T47D (cell line): ENCODE results near the gene FLII.

Source experiments
- DNase-seq, 2 experiments: peaks; one replicate each; pipeline versions ENCODE4 v3.0.0 to v3.0.0-alpha.2; 2011 to 2012; ENCODE audit warnings: low read depth in 1 of 2, low spot score in 1 of 2
- JUND ChIP-seq: IDR thresholded peaks from 2 replicates; pipeline ENCODE4 v1.6.1; 2012; ENCODE audit warnings: low read depth
- in situ Hi-C: cut with HindIII; loops from 2 replicates; pipeline ENCODE4 v1.10.0; 2016; ENCODE audit warnings: low sequenced_read_pairs, low pct_unique_long_range_greater_than_20kb

Gene FLII

DNA sequence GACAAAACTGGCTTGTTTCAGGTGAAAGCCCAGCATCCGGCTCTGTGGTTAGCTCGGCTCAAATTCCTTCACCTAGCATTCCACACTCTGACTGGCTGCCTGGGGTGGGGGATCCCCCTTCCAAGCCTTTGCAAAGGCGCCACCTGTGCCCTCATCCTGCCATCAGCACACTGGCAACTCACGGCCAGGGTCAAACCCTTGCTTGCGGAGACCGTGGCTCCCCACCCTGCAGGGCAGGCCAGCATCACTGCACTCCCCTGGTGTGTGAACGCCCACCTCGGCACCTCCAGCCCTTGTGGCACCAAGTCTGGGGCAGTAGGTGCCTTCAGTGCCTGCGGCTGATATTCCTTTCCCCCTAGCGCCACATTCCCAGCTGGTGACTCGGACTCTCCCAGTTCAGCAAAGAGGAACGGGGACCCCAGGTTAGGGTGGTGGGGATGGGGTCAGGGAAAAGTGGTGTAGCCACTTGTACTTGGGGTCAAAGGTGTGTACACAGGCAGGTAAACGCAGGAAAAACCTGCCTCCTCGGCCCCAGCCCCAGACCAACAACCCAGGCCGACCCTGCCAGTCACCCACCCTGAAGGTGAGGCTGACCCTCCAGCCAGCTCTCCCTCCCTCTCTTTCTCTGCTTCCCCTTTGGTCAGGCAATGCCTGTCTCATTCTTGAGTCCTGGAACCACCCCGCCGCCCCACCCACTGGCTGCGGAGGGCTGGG is 1.1 kb downstream of the FLII start:
- in situ Hi-C loops, result no loop called here
- DNase-seq, result peak; percentile 87 to 96
- TF ChIP-seq JUND, result no peak

- in situ Hi-C loops, result no loop called here
- no peak for TF ChIP-seq JUND
- no peak for DNase-seq
Observed at GRCh38 chr17:18256776-18257175, 1.8 kb downstream of the FLII start.

- in situ Hi-C loops, result no loop called here
- peak in 1 of 2 experiments; percentile 33 for DNase-seq
- TF ChIP-seq JUND, result no peak
Observed at GRCh38 chr17:18256351-18256750, 2.2 kb downstream of the FLII start.

- in situ Hi-C loops, result no loop called here
- peak in 1 of 2 experiments; percentile 15 for DNase-seq
Observed at GRCh38 chr17:18254888-18255649, 3.5 kb downstream of the FLII start.

DNA sequence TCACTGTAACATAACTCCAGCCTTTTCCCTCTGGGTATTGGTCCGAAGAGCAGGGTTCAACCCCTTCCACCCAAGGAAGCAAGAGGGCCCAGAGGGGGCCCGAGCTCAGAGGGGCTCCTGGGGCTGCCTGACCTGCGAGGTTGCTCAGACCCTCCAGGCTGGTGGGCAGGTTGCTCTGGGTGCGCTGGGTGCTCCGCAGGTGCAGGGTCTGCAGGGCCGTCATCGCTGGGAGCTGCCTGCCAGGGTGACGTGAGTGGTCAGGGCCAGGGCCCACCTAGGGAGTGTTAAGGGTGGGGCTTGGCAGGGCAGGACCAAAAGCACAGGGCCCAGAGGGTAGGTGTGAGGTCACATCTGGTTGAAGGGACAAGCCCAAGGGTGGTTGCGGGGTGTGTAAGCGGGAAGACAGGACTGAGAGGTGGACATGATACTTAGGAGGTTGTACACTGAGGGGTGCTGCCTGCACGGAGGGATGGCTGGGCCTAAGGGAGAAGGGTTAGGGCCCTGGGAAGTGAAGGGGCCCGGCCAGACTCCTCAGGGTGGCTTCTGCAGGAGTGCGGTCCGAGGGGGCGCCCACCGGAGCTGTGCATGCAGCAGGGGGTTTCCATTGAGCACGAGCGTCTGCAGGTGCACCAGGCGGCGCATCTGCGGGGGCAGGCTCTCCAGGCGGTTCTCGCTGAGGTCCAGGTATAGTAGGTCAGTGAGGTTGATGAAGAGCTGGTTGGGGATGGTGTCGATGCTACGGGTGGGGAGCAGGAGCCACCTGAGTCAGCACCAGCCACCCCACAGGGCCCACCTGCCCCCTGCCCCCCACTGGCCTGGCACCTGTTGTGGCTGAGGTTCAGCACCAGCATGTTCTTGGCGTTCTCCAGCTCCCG is 4.4 kb downstream of the FLII start:
- TF ChIP-seq JUND, result no peak
- in situ Hi-C loops, result no loop called here
- no peak for DNase-seq

More at GRCh38 chr17:18254888-18255649, 3.5 kb downstream of the FLII start:
- TF ChIP-seq JUND, result no peak

DNA sequence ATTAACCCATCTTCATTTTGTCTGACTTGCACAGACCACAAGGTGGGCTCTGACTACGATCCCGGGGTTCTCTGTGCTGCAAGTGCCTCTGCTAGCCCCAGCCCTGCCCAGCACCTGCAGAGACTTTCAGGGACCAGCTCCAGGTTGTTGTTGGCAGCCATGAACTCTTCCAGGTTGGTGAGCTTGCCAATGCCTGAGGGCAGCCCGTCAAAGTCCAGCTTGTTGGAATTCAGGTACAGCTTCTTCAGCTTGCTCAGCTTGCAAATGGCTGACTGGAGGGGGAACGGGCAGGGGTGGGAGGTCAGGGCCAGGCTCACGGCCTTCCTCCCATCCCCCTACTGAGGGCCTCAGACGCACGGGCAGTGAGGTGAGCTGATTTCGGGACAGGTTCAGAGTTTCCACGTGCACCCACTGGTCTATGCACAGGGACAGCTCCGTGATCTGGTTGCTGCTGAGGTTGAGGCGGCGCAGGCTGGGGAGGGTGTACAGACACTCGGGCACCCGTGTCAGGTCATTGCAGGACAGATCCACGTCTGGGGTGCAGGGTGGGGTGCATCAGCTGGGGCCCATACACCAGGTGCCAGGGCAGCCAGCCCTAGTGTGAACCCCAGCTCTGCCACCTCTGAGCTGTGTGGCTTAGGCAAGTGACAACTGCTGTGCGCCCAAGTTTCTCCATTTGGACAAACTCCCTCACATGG is 5.2 kb downstream of the FLII start:
- DNase-seq, result peak; percentile 61 to 84
- TF ChIP-seq JUND, result no peak
- in situ Hi-C loops, result no loop called here

GRCh38 chr17:18252160-18252559 is 6.4 kb downstream of the FLII start:
- in situ Hi-C loops, result no loop called here
- no peak for TF ChIP-seq JUND
- DNase-seq, result peak in 1 of 2 experiments; percentile 2

DNA sequence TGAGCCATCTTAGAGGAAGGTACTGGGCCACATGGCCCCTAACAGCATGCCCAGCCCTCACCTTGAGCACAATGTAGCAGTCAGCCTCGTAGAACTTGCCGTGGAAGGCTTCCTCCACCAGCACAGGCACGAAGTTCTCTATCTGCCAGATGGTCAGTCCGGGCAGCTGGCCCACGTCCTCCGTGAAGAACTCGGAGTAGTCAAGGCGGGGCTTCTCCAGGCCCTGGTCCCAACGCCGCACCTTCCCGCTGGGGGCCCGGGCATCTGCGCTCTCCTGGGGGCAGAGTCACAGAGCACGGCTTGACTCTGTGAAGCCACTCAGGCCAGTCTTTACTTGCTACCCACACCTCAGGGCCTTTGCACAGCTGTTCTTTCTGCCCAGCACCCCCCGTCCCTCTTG is 7.3 kb downstream of the FLII start:
- in situ Hi-C loops, result no loop called here
- no peak for TF ChIP-seq JUND
- DNase-seq, result peak in 1 of 2 experiments; percentile 2

GRCh38 chr17:18250708-18251107 is 7.8 kb downstream of the FLII start:
- TF ChIP-seq JUND, result no peak
- in situ Hi-C loops, result no loop called here
- peak in 1 of 2 experiments; percentile 5 for DNase-seq

DNA sequence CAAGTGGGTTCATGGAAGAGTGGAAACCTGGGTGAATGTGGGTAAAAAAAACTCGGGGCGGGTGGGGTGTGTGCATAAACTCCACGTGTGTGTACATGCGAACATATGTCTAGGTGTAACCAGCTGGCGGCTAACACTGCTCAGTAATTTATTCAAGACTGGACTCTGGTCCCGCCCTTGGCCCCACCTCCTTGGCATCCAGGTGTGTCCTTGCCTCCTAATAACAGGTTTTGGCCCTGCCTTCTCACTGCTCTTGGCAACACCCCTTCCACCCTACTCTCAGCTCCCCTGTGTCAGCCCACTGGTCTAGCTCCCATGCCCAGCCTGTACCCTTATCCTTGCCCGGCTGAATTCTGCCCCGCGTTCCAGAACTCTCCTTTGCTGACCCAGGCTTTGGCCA is 8.3 kb downstream of the FLII start:
- peak; percentile 94 to 96 for DNase-seq
- in situ Hi-C loops, result no loop called here
- no peak for TF ChIP-seq JUND

DNA sequence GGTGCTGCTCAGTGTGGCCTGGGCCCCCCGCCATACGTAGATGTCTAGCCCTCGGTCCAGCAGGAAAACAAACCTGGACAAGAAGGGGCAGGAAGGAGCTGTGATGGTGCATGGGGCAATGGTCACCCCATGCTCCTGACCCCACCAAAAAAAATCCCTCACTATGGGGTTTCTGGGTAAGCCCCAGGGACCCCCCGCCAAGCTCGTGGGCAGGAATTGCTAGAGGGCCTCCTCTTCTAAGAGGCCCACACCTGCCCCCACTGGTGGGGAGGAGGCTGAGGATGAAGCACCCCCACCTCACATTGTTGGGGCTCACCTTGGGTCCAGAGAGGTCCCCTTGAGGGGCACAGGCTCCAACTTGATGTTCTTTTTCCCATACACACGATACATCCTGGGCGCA is 9.7 kb downstream of the FLII start:
- DNase-seq, result no peak
- TF ChIP-seq JUND, result no peak
- in situ Hi-C loops, result no loop called here

DNA sequence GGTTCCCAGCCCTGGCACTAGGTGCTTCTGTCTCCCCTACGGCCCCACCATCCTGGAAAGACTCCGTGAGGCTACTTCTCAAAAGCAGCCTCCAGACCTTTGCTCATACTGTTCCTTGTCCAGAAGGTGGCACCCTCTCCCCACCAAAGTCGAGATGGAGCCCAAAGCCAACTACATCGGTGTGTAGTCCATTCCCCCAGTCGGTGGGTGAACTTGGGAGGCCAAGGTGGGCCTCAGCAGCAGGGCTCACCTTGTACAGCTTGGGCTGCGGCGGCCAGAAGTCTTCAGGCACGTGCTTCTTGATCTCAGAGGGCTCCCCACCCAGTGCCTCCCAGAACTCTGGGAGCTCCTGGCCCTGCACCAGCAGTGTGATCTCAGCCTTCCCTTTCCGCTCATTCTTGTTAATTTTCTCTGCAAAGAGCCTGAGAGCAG is 10.2 kb downstream of the FLII start:
- no peak for TF ChIP-seq JUND
- in situ Hi-C loops, result no loop called here
- DNase-seq, result peak; percentile 86 to 97
